MM.1S (cell line): ENCODE data around the gene SMYD4.

ENCODE experiments used
- DNase-seq: peaks from one replicate; pipeline ENCODE4 v3.0.0-alpha.2; 2015
- H2AFZ ChIP-seq: fragments of 300-600 bp; sonication (generic); 2 replicates; pipeline ENCODE4 v1.6.0; 2016; ENCODE audit warnings: antibody characterized with exemption, low read length
- H3F3A ChIP-seq: fragments of 300-600 bp; sonication (generic); 2 replicates; pipeline ENCODE4 v1.6.1; 2016; ENCODE audit warnings: mild to moderate bottlenecking, antibody characterized with exemption, low read length, moderate library complexity, mixed read lengths; ENCODE audit not compliant: insufficient read depth
- H3K27ac ChIP-seq: fragments of 300-600 bp; sonication (generic); 2 replicates; pipeline ENCODE4 v1.5.1; 2016; ENCODE audit warnings: mild to moderate bottlenecking, low read length
- H3K27me3 ChIP-seq: fragments of 300-600 bp; sonication (generic); replicated peaks from 2 replicates; pipeline ENCODE4 v1.6.0; 2016; ENCODE audit warnings: low read length; ENCODE audit not compliant: insufficient read depth
- H3K36me3 ChIP-seq: fragments of 300-600 bp; sonication (generic); replicated peaks from 2 replicates; pipeline ENCODE4 v1.6.1; 2016; ENCODE audit warnings: mild to moderate bottlenecking, low read length, mixed read lengths; ENCODE audit not compliant: insufficient read depth
- H3K4me1 ChIP-seq: fragments of 300-600 bp; sonication (generic); 2 replicates; pipeline ENCODE4 v1.6.1; 2016; ENCODE audit warnings: low read length, mixed read lengths
- H3K4me2 ChIP-seq: fragments of 300-600 bp; sonication (generic); 2 replicates; pipeline ENCODE4 v1.6.0; 2016; ENCODE audit warnings: low read depth, low read length
- H3K4me3 ChIP-seq: fragments of 300-600 bp; sonication (generic); 2 replicates; pipeline ENCODE4 v1.5.1; 2016; ENCODE audit warnings: low read length, mixed read lengths
- H3K79me2 ChIP-seq: fragments of 300-600 bp; sonication (generic); 2 replicates; pipeline ENCODE4 v1.6.1; 2016; ENCODE audit warnings: mixed run types, low read length, mixed read lengths
- H3K9ac ChIP-seq: fragments of 300-600 bp; sonication (generic); 2 replicates; pipeline ENCODE4 v1.6.1; 2016; ENCODE audit warnings: low read length, mixed read lengths
- H3K9me2 ChIP-seq: fragments of 300-600 bp; sonication (generic); replicated peaks from 2 replicates; pipeline ENCODE4 v1.6.1; 2016; ENCODE audit warnings: mild to moderate bottlenecking, low read length, mixed read lengths; ENCODE audit not compliant: insufficient read depth
- H3K9me3 ChIP-seq: fragments of 300-600 bp; sonication (generic); replicated peaks from 2 replicates; pipeline ENCODE4 v1.6.1; 2016; ENCODE audit warnings: mild to moderate bottlenecking, low read length, mixed read lengths; ENCODE audit not compliant: insufficient read depth
- H4K20me1 ChIP-seq: fragments of 300-600 bp; sonication (generic); 2 replicates; pipeline ENCODE4 v1.6.1; 2016; ENCODE audit warnings: mild to moderate bottlenecking, low read length, moderate library complexity, mixed read lengths; ENCODE audit not compliant: insufficient read depth
- CTCF ChIP-seq: fragments of 300-600 bp; sonication (generic); IDR thresholded peaks from 2 replicates; pipeline ENCODE4 v1.5.1; 2016; ENCODE audit warnings: antibody characterized with exemption, low read length, mixed read lengths
- EZH2 ChIP-seq: fragments of 300-600 bp; sonication (generic); optimal IDR thresholded peaks from 2 replicates; pipeline ENCODE3; 2017; ENCODE audit warnings: low read depth, mild to moderate bottlenecking, antibody characterized with exemption, low read length, mixed read lengths
- EZH2phosphoT487 ChIP-seq: fragments of 300-600 bp; sonication (generic); IDR thresholded peaks from 2 replicates; pipeline ENCODE4 v1.6.1; 2018; ENCODE audit warnings: antibody characterized with exemption, low read length

Gene SMYD4

DNA sequence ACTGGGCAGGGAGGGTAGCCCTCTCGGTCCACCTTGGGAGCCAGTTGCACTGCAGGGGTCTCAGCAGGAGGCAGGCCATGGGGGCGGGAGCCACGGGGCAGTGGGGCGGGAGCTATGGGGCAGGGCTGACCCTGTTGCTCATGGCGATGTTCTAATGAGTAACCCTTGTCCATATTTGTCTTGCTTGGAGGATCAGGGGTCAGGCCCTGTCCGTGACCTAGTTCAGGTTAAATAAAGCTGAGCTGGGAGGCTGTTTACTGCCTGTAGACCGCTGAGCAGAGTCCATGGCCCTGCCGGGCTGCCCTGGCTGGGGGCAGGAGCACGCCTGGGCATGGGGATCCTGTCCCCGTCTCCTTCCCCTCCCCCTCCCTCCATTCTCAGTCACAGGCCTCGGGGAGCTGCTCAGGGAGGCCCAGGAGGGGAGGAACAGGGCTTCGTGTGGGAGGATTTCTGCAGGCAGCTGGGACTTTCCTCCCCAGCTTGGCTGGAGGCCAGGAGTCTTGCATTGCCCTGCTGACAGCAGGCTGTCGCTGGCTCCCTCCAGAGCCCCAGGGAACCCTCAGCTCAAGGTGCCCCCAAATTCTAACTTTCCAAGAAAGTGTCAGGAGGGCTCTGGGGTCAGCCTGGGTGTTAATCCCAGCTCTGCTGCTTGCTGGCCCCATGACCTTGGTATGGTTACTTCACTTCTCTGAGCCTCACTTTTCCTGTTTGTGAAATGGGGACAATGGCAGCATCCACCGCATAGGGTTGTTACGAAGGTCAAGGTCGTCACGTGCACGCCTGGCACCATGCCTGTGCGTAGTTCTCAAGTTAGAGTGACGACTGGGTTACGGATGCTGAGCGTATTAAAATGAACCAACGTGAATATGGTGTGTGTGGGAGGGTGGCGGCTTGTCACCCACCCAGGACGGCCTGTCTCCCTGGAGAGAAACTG lies 93.1 kb downstream of the SMYD4 start:
- no peak overlapping the region for H3K9ac ChIP-seq
- H3K27ac ChIP-seq, result no peak overlapping the region
- H3K4me2 ChIP-seq, result no peak overlapping the region

GRCh38 chr17:1735834-1736347 lies 93.8 kb downstream of the SMYD4 start:
- Histone ChIP-seq H2AFZ (no peak overlapping the region), H3K4me2 (no peak overlapping the region), H3K36me3 (no peaks in the 10 kb centered on the region), H3F3A (no peaks in the 10 kb centered on the region), H3K9me2 (no peaks in the 10 kb centered on the region), H3K9me3 (no peaks in the 10 kb centered on the region), H3K9ac (no peak overlapping the region), H3K27me3 (no peaks in the 10 kb centered on the region), H3K4me1 (no peaks in the 10 kb centered on the region), H3K27ac (no peak overlapping the region), H3K4me3 (no peak overlapping the region), H4K20me1 (no peaks in the 10 kb centered on the region), H3K79me2 (no peaks in the 10 kb centered on the region)
- no peak for TF ChIP-seq CTCF
- TF ChIP-seq EZH2, result no peak
- TF ChIP-seq EZH2phosphoT487, result no peak
- DNase-seq, result no peak

More for the DNA sequence above, 93.1 kb downstream of the SMYD4 start:
- Histone ChIP-seq H3K79me2 (no peaks in the 10 kb centered on the region), H3K4me1 (no peaks in the 10 kb centered on the region), H3K4me3 (no peak overlapping the region), H3K27me3 (no peaks in the 10 kb centered on the region), H3K9me3 (no peaks in the 10 kb centered on the region), H2AFZ (no peak overlapping the region), H3K9me2 (no peaks in the 10 kb centered on the region), H4K20me1 (no peaks in the 10 kb centered on the region), H3K36me3 (no peaks in the 10 kb centered on the region), H3F3A (no peaks in the 10 kb centered on the region)
- TF ChIP-seq CTCF (no peak), EZH2 (no peak), EZH2phosphoT487 (no peak)
- no peak for DNase-seq

GRCh38 chr17:1735418-1735817 lies 94.3 kb downstream of the SMYD4 start:
- Histone ChIP-seq H3K9me3 (no peaks in the 10 kb centered on the region), H3K4me1 (no peaks in the 10 kb centered on the region), H4K20me1 (no peaks in the 10 kb centered on the region), H2AFZ (no peak overlapping the region), H3K4me2 (no peak overlapping the region), H3K79me2 (no peaks in the 10 kb centered on the region), H3K36me3 (no peaks in the 10 kb centered on the region), H3K27ac (no peak overlapping the region), H3K4me3 (no peak overlapping the region), H3K9me2 (no peaks in the 10 kb centered on the region), H3K27me3 (no peaks in the 10 kb centered on the region), H3F3A (no peaks in the 10 kb centered on the region), H3K9ac (no peak overlapping the region)
- DNase-seq, result no peak
- TF ChIP-seq CTCF (no peak), EZH2phosphoT487 (no peak), EZH2 (no peak)
